HG02610 (cell line): Measurements from ENCODE around the gene PRKD1.
A peak's percentile ranks its signal among the peaks of the same experiment; 100 is the strongest.

Experiments
- ATAC-seq: cut with Tn5 transposase; IDR thresholded peaks from one replicate; pipeline ENCODE4 v1.9.1; 2021; ENCODE audit warnings: mild to moderate bottlenecking, moderate library complexity; ENCODE audit not compliant: unreplicated experiment

The PRKD1 gene

DNA sequence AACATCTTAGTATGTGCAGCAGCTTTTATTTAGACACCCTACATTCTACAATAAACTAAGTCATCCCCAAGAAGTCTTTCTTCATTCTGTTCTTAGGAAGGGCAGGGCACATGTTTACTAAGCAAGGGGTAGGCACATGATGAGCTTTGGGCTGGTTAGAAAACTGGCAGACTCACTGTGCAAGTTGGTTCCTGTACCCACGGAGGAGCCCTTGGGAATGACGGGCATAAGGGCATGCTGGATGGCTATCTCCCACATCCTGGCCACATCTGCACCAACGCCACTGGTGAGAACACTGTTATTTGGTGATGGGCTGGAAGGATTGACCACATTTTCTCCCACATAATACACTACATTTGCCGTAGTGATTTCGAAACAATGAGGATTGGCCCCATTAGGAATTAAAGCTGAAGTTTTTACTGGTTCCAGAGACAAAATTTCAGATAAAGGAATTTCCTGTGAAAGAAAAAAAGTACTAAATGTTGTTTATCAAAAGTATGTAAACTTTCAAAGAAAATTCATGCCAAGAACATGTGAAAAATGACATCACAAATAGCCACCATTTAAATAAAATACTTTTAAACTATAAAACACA lies 297.0 kb downstream of the PRKD1 start:
- no peak for ATAC-seq

DNA sequence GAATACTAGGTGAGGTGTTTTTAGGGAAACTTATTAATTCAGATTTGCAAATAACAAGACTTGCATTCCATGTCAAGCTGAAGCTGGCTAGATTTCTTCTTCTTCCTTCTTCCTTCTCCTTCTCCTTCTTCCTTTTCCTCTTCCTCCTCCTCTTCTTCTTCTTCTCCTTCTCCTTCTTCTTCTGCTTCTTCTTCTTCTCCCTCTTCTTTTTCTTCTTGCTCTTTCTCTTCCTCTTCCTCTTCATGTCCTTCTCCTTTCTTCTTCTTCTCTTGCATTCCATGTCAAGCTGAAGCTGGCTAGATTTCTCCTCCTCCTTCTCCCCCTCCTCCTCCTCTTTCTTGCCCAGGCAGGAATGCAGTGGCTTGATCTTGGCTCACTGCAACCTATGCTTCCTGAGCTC lies 297.8 kb downstream of the PRKD1 start:
- no peak for ATAC-seq

DNA sequence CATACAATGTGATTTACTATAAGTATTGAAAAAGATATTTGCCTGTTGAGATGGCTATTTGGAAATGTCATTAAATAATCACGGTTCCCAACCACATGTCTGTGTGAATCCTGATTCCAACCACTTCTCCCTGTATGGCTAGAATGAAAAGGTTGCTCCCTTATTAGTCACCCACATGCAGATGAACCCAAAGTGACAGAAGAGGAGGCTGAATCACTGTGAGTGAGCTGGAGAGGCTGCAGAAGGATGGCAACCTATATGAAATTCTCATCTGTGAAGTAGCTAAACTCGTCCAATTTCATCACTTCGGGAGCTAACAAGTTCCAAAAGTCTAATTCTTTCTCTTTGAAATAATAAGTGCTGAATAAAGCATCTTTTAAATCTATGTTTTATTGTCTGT lies 300.5 kb downstream of the PRKD1 start:
- no peak for ATAC-seq

DNA sequence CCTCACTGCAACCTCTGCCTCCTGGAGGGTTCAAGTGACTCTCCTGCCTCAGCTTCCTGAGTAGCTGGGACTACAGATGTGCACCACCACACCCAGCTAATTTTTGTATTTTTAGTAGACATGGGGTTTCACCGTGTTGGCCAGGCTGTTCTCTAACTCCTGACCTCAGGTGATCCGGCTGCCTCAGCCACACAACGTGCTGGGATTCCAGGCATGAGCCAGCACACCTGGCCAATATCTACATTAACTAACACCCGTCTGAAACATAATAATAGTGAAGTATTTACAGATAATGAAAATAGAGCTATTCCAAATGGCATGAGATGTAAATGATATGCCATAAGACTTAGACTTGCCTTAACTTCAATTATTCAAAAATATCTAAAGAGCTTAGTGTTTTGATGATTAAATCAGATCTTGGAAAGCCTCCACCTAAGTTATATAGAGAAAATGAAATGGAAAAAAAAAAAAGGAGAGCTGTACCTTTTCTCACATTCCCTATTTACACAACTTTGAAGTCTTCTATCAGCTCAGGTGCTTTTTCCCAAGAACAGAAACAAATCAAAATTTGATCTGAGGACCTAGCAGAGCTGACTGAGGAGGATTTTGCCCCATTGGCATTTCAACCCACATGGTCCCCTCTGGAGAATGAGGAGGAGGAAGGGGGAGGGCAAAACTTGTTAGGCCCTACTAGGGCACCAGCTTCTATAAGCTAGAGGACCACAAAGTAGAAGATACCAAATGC lies 309.2 kb downstream of the PRKD1 start:
- no peak for ATAC-seq

DNA sequence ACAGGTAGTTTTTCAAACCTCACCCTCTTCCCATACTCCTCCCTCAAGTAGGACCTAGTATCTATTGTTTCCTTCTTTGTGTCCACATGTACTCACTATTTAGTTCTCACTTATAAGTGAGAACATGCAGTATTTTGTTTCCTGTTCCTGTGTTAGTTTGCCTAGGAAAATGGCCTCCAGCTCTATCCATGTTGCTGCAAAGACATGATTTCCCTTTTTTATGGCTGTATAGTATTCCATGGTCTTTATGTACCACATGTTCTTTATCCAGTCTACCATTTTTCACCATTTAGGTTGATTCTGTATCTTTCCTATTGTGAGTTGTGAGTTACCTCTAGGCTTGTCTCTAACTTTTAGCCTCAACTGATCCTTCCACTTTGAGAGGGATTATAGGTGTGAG lies 310.7 kb downstream of the PRKD1 start:
- ATAC-seq, result no peak

DNA sequence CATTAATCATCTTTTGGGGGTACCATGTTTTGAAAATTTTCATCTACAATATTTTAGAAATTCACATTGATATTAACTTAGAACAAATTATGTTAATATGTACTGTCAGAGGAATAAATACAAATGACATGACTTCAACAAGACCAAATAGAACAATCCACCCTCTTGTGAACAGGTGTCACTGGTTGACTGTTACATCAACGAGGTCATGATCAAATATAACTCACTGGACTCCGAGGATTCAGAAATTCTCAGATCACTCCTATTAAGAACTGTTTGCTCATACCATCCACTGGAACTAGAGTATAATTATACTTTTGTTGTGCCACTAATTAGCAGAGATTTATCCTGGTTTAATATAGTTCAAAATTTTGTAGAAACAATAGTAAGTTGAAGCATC lies 318.8 kb downstream of the PRKD1 start:
- no peak for ATAC-seq

DNA sequence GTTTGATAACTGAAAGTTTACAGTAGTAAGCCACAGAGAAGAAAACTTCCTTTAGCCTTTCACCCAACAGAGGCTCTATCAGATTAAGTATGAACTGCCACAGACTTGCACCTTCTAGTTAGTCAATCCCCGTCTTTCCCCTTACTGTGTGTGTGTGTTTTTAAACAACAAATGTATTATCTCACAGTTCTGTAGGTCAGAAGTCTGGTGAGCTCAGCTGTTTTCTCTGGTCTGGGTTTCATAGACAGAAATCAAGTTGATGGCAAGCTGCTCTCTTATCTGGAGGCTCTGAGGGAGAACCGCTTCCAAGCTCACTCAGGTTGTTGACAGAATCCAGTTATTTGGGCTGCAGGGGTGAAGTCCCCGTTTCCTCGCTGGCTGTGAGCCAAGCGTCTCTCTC lies 320.5 kb downstream of the PRKD1 start:
- ATAC-seq, result no peak

DNA sequence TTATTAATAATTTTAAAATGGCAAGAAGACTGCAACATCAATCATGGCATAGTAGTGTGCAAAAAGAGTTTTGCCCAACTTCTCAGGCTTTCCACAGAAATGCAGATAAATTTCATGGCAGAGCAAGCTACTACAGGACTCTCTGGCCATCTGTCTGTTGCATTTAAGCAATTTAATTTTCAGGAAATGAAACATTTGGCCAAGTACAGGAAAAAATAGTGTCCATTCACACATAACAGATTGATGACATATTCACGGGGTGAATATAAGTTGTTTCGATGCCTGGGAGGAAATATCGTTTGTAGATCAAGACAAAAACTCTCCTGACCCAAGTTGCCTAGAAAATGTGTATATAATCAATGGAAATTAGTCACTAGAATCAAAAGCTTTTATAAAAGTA lies 324.0 kb downstream of the PRKD1 start:
- no peak for ATAC-seq

DNA sequence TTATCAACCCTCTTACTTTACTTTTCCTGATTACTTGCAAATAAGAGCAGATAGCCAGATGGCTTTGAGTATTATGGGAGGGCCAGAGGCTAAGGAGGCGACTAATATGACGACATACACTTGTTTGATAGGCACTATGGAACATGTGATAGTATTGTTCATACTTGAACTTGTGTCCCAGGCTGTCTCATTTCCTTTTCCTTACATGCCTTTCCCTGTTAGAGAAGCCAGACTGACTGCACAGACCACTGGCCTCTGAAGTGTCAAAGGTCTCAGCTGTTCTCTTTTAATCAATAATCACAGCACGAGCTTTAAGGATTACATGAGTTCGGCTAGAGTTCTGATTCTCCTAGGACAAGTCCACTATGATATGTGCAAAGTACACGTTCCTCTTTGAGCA lies 326.0 kb downstream of the PRKD1 start:
- ATAC-seq, result no peak

DNA sequence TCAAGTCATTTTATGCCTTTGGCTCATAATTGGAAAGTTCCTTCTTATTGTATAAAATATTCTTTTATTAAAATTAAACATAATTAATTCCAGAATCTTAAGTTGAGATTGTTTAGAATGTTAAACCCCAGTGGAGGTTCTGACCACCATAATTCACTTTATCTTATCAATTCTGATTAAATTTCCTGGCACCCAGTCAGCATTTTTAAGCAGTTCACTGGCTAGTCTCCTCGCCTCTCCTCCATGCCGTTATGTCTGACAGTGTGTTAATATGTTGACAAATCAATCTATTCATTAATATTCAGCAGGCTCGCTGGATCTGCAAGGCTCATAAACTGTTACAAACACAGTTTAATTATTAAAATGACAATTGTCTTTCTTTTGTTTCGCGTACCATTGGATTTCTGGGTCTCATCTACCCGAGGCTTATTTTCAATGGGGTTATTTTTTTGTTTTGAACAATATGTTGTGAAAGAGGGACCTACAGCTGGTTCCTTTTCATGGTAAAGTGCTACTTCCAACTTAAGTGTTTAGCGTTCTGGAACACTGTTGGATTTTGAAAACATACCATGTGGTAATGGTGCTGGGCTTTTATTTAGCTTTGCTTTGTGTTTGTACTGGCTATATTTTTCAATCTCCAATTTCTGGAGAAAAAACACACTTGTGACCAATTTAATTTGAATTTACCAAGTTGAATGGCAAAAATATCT lies 339.7 kb downstream of the PRKD1 start:
- ATAC-seq, result no peak

DNA sequence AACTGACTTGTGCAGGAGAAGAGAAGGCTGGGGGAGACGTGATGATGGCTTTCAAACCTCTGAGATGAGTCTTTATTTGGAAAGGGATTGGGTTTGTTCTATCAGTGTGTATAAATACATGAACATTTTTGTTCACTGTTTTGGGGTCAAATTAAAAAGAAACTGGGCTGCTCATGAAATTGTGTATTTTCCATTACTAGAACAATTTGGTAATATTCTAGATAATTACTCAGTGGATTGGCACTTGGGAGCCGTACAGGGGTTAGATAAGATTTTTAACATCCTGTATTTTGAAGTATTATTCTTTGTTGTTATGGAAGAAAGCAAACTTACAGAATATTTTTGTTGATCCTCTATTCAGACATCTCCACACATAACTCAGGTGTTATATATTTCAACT lies 340.6 kb downstream of the PRKD1 start:
- no peak for ATAC-seq

DNA sequence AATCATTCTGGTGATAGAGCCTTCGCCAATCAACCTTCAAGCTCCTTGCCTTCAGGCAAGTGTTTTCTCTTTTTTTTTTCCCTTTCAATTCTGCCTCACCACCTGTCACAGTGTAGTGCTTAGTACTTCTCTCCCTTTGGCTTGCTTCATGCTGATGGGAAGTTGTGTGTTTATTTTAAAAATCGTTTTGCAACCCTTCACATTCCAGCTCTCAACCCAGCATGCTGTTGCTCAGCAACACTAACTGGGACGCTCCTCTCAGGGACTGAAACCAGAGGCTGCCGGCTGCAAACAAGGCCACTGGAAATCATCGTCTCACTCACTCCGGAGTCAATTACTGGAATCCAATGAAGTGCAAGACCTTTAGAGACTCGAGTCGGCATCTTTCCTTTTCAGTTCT lies 342.7 kb downstream of the PRKD1 start:
- no peak for ATAC-seq

DNA sequence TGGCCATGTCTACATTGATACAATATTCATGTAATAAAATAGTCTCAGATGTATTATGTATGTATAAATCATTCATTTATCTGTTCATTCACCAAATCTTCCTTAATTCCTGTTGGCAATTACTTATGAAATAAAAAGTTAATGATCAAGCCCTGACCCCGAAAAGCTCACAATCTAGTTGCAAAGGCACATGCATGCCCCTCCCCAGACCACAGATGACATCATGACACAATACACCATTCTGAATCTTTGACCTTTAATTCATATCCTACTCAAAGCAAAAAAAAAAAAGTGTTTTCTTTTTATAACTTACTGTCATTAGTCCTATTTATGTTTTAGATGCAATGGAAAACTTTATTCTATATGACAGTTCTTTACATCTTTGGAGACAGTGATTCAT lies 346.9 kb downstream of the PRKD1 start:
- ATAC-seq, result no peak

DNA sequence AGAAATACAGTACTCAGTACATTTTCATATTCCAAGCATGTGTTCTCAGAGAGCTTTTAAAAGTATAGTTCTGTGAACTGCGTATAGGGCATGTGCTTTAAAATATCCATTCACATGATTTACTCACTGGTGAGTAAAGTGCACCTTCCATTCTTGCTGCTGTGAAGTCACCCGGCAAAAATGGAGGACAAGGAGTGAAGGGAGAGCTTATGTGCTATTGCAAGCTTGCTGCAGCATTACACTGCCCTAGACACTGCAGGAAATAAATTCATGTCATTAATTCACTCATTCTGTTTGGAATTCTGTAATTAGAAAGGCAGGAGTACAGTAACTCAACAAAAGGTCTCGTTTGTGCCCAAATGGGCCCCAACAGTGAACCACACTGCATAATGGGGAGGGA lies 347.8 kb downstream of the PRKD1 start:
- ATAC-seq, result no peak

DNA sequence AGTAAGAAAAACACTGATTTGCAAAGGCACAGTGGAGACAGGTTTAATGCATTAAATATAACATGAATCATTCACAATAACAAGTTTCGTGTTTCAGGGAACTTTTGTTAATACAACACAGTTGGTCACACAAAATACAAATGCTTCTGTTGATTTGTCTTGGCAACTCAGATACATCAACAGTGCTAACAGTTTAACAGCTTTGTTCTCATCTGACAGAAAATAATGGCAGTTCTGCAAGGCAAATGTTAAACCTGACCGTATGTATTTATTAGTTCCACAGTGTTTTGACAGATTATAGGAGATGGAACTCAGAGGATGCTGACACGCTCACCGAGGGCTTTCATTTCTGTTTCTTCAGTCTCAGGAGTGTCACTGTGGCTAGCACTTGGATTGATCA lies 350.7 kb downstream of the PRKD1 start:
- ATAC-seq, result no peak

DNA sequence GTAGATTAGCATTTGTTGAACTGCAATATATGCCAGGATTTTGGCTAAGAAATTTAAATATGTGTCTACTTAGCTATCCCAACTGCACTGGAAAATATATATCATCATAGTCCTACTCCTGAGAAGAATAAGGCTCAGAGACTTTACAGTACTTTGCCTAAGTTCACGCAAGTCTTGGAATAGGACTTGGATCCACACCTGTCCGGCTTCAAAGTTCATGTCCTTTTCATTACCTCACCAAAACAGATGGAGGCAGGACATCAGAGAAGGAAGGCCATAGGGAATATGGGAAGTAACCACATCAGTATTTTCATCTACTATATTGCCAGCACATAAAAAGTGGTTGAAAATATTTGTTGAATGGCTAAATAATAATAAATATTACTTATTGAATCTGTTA lies 358.5 kb downstream of the PRKD1 start:
- ATAC-seq, result no peak

DNA sequence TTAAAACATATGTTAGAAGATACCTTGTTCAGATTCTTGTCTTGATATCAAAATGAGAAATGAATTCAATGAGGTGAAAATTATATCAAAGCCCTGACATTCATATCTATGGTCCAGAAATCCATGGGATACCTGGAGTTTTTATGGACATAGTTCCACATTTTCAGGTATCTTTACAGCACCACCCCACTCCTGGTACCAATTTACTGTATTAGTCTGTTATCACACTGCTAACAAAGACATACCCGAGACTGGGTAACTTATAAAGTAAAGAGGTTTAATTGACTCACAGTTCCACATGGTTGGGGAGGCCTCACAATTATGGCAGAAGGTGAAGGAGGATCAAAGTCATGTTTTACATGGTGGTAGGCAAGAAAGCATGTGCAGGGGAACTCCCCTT lies 361.5 kb downstream of the PRKD1 start:
- no peak for ATAC-seq

DNA sequence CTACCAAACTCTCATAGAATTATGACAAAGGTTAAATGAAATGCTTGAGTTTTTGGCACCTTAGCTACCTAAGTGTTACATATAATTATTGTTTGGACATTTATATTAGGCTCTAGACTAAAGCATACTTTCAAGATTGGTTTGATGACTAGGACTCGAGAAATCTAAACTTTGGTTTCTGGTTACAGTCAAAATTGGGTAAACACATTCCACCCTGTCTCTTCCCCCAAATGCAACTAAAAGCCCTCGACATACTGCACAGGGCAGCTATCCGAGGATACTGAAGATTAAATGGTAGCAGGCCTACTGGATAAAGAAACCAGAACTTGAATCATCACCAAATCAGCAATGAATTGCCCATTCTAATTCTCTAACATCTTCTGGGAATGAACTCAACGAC lies 369.1 kb downstream of the PRKD1 start:
- ATAC-seq, result no peak

DNA sequence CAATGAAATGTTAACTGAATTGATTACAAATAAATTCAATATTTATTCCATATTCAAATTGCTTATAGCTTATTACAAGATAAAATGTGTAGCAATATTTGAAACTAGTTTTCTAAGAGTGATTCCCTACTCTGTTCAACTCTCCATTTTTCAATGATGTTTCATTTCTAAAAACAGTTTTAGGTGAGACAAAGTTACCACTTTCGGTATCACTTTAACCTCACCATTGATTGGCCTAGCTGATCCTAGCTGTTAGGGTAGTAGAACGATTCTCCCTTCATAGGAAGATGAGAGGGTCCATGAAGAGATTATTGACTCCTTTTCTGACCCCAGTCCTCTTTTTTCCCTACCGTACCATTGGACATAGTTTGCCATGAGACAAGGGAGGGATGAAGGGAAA lies 373.3 kb downstream of the PRKD1 start:
- ATAC-seq, result no peak

DNA sequence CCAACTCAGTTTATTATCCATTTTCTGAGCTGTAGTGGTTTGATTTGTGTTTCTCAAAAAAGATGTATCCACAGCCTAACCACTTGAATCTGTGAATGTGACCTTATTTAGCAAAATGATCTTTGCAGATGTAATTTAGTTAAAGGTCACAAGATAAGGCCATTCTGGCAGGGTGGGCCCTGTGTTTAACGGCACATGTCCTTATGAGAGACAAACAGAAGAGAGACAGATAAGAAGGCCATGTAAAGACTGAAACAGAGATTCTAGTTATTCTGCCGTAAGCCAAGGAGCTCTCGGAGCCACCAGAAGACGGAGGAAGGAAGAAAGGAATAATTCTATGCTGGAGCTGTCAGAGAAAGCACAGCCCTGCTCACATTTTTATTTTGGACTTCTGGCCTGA lies 374.2 kb downstream of the PRKD1 start:
- no peak for ATAC-seq

DNA sequence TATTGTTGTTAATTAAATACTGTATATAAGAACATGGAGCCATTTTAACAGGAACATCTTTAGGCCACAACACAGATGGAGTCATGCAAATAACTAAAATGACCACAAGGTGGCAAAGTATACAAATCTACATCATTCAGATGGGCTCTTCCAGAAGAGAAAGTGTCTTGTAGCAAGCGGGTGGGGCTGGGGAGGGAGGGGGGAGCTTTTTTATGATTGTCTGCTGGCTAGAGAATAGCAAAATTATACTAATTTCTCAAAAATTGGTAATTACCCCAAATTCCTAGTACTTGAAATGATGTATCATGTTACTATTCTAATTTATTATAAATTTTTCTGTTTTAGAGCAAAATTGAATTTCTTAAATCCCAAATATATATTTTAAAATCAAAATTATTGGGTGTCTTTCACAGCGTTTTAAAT lies 378.7 kb downstream of the PRKD1 start:
- ATAC-seq, result peak; percentile 89

DNA sequence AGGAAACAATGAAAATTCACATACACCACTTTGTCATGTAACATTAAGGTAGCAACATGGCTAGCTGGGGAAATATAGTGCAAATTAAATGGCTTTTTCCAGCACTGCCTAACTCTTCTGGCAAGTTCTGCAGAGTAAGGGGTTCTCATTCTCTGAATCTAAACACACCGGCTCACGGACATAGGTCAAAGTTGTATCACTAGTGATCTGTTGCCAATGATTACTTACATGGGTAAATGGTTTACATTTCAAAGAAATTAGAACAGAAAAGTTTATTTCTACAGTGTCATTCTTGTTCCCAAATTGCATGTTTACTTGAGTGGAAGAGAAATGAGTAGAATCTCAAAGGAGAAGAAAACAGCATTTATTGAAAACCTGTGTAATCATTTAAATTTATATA lies 381.9 kb downstream of the PRKD1 start:
- no peak for ATAC-seq
